Measurements from ENCODE around the gene TBX18.

The TBX18 gene

DNA sequence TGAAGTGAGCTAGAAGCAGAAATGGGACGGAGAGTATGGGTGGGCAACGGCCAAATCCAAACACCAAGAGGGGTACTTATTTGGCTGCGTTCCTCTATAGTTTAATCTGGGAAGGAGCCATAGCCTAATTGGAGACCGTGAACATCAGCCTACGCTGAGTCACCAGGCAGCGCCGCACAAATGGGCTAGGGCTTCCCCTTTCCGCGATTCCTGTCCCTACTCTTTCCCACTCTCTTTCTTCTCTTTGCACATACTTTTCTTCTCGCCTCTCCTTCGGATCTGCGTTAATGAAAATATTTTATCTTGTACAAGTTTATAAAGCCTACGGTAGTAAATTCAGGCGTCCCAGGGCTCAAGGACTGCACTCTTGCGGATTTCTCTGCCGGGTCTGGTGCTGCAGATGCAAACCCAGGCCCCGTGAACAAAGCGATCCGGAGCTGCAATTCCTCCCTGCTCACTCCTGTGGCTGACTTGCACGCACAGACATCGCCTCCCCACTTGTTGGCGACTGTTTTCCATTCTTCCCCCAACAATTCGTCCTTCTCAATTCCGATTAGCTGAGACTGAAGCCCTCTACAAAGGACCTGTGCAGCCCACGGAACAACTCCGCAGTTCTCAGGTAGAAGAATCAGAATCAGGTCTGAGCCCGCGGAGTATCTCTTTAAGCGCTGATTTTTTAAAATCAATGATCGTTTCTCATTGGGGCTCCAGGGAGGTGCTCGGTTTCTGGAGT, 4.2 kb upstream of the TBX18 start:
- H3K4me3 ChIP-seq (ENCODE audit: low read length), result no peak overlapping the region
- no peak for TF ChIP-seq ZNF274 (IDR thresholded peaks at IDR 0.05; ENCODE audit: low read depth, low read length)

DNA sequence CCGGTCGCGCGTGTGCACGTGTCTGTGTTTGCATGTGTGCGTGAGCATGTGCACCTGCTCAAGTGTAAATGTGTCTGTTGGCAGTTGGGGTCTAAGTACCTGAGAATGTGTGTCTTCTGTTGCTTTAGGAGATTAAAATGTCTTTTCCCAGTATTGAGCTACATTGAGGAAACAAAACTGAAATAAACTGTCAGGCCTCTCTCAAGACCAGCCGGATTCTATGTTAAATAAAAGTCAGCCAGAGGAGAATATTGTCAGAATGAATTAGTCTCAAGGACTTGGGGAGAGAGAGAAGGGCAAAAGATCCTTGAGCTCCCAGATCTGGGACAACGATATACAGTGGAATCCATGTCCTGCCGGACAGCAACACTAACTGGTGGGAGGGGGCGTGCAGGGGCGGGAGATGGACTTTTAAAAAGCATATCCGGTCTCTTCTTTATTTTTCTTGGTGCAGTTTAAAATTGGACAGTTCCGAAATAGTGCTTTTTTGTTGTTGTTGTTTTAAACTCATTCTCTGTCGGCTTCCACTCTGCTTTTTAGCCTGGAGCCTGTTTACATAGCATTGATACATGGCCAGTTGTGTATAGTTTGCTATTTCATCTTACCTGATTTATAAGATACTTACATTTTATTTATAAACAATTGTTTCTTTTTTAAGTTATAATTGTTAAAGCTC, 3.3 kb upstream of the TBX18 start:
- no peak overlapping the region for H3K4me3 ChIP-seq (ENCODE audit: low read length)
- no peak for TF ChIP-seq ZNF274 (IDR thresholded peaks at IDR 0.05; ENCODE audit: low read depth, low read length)

DNA sequence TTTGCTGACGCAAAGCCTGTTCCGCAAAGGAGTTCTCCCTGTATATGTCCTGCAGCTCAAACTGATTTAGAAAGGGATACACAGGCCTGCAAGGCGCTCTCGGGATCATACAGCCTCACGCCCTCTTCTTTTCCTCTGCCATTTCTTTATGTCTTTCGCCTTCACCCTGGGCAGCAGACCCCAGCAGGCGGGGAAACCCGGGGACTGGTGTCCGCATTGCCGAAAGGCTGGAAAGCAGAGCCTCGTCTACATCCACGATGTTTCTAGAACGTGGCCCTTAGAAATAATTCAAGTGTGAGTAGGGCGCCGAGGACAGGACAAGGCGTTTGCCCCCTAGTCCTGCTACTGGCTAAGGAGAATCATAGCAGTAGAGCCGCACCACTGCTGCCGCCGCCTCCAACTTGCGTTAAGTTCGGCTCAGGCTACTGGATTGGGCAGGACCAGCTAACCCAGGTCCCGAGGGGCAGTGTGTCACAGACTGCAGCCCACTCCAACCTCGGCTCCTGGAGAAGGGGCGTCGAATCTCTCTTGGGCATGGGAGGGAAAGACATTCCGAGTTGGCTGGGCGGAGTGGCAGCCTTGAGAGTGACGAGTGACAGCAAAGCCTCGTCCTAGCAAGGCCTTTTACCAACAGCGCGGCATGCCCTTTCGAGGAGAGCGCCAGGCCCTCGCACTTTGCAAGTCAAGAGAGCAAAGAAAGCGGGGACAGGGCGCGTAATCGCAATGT, 2.6 kb upstream of the TBX18 start:
- H3K4me3 ChIP-seq (ENCODE audit: low read length), result no peak overlapping the region

DNA sequence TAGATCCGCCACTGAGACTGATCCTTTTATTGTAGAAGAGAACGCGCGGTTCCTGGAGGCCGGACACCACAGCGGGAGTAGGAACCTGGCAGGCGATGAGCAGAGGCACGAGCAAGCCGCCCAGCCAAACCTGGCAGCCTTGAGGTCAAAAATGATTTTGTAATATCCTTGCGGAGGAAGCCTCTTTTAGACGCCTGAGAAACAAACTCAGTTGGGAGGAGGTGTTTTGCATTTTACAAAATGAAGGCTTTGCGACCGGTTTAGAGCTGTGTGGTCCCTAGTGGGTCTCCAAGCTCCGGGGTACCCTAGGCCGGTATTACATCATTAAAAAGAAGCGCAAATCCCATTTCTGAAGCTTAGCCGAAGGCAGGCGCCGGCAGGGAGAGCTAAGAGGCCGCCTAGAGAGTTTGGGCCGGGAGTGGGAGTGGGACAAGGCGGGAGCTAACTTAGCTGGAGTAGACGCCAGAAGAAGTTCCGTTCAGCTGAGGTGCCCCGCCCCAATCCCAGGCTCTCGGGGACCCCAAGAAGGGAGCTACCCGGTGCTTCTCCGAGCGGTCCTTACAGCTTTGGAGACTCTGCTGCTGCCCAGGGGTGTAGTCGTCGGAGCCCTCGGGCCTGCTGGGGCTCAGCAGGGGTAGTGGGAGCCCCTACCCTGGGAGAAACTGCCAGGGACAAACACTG, 1.9 kb upstream of the TBX18 start:
- no peak for TF ChIP-seq ZNF274 (IDR thresholded peaks at IDR 0.05; ENCODE audit: low read depth, low read length)
- H3K4me3 ChIP-seq (ENCODE audit: low read length), result no peak overlapping the region

More for the DNA sequence above, 2.6 kb upstream of the TBX18 start:
- TF ChIP-seq ZNF274 (IDR thresholded peaks at IDR 0.05; ENCODE audit: low read depth, low read length), result no peak

DNA sequence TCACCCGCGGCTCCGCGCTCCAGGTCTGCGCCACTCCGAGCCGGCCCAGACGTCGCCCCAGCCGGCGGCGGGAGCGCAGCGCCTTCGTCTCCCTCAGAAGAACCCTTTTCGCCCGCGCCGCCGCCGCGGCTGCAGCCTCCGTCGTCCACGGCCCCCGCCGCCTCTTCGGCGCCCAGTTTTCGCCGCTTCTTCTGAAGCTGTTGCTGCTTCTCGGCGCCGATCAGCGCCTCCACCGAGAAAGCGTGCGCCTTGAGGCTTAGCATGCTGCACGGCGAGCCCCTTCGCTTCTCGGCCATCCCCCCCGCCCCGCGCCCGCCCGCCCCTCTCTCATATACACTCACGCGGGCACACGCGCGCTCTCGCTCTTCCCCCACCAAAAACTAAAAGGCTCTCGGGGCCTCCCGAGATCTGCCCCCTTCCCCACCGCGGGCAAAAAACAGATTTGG, 489 bp downstream of the TBX18 start:
- no peak for TF ChIP-seq ZNF274 (IDR thresholded peaks at IDR 0.05; ENCODE audit: low read depth, low read length)
- peak overlapping the region; percentile 41 for H3K4me3 ChIP-seq (ENCODE audit: low read length)

DNA sequence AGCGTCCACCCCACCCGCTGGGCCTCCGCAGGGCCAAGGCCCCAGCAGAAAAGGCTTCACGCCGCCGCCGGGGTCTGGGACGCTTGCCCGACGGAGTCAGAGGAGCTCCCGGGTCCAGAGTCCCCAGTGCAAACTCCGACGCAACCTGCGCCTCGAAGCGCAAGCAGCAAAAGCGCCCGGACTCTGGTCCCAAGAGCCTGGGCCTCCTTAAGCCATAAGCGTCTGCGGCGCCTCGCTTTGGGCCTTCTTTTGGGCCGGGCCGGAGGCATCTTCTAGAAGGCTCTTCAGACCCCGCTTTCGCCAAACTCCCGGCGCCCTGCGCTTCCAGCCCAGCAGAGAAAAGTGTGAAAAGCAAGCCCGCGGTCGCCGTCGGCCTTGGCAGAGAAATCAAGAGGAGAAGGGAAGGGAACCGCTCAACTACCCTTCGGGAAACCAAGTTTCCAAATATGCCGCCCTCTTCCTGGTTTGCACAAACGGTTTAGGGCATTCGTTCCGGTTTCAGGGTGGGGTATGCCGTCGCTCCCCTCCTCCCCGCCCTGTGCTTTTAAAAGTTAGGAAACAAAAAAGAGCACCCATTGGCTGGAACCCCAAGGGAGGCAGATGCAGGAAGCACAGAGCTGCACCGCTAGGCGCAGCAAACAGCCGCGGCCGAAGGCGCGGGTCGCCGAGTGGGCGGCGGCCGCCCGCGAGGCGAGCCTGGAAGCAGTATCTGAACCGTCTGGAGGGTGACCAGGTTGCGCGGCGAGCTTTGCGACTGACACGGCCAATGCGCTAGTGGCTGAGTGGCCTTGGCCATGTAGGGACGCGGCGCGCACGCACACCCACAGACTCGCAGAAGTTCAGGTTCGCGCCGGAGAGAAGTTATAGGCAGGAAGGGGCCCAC, 1.2 kb downstream of the TBX18 start:
- no peak for TF ChIP-seq ZNF274 (IDR thresholded peaks at IDR 0.05; ENCODE audit: low read depth, low read length)
- peak overlapping the region; percentile 41 for H3K4me3 ChIP-seq (ENCODE audit: low read length)

DNA sequence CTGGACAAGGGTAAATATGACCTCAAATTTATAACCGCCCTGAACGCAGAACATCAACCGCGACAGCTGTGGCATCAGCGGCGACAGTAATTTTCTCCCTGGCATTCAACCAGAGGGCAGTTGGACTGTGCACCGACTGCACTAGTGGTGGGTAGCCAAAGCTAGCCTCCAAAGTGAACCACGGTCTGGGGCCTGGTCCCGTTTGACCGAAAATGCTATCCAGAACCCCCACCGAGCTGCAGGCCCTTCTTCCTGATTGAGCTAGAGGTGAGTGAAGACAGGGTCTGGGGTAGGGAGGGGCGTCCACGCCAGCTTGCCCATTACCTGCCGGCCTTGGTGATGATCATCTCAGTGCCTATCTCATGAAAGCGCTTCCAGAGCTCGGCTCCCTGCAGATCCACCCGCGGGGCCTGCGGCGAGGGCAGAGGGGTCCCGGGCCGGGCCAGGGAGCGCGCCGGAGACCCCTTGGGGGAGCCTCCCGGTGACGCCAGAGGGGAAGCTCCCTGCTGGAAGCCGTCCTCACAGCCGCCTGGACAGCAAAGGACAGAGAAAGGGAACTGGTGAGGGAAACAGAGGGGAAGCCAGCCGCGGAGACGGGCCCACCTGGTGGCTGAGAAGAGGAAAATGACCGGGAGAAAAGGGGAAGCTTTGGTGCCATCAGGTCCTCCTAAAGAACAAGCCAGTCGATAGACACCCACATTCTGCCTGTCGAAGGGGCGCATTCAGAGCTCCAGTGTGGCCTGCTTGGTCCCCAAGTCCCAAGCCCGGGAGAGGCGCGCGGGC, 2.0 kb downstream of the TBX18 start:
- peak overlapping the region; percentile 24; the same call in 1 of the 2 replicates for H3K4me3 ChIP-seq (ENCODE audit: low read length)
- TF ChIP-seq ZNF274 (IDR thresholded peaks at IDR 0.05; ENCODE audit: low read depth, low read length), result no peak

DNA sequence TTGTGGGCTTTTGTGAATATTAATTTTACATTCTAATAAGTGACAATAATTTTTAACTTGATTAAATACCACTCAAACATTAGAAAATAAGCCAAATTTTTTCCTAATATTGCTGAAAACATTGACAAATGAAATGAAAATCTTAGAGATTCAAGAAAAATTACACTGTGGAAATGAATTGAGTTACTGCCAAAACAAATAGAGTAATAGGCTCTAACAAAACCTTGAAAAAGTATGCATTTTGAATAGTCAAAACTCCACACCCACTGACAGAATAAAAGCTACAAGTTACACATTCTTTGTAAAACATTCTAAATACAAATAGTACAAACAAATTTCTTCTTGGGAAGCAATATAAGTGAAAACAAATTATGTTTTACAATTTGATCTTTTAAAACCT, 5.9 kb downstream of the TBX18 start:
- no peak overlapping the region for H3K4me3 ChIP-seq (ENCODE audit: low read length)
- no peak for TF ChIP-seq ZNF274 (IDR thresholded peaks at IDR 0.05; ENCODE audit: low read depth, low read length)

DNA sequence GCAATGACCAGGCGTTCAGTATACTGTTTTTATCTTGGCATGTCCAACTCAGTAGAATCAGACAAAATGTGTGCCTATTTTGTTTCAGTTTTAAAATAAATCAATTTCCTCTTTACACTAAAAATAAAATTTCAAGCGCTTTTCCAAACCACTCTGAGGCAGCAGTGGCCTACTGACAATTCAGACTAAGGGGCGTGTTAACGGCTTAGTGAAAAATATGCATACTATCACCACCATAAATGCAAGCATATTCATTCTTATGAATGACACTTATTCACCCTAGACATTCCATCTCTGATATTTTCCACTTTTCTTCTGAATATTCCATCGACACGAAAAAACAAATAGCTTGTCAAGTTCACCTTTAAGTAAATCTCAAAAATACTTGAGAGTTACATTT, 7.5 kb downstream of the TBX18 start:
- no peak overlapping the region for H3K4me3 ChIP-seq (ENCODE audit: low read length)
- TF ChIP-seq ZNF274 (IDR thresholded peaks at IDR 0.05; ENCODE audit: low read depth, low read length), result no peak

DNA sequence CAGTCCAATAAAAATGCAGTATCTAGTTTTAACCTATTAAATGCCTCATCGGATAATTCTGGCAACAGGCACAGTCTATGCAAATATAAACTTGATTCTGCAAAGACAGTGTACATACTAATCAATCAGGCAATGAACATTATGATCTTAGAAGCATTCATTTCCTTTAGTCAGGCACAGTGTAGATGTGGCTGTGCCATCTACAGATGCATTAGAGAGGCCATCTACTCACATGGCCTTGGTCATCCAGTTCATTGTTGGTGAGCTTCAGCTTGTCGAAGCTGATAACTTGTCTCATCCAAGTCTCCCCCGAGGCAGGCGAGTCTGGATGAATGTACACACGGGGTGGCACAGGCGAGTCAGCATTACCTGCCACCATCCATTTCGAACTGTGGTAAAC, 7.9 kb downstream of the TBX18 start:
- no peak for TF ChIP-seq ZNF274 (IDR thresholded peaks at IDR 0.05; ENCODE audit: low read depth, low read length)

DNA sequence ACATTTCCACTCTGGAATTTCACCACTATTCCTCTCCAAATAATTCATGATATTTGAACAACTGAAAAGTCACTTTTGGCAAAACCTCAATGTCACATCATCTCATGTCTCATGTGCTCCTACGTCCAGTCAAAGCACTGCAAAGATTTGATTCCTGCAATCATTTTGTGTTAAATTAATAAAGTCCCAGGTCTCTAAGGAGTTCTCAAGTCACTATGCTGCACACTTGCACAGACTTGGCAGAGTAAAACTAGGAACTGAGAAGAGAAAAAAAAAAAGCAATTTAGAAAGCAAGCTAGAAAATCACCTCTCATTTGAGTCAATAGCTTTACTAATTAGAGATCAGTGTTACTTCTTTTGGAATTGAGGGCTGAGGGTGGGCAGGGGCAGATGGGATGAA, 11.2 kb downstream of the TBX18 start:
- TF ChIP-seq ZNF274 (IDR thresholded peaks at IDR 0.05; ENCODE audit: low read depth, low read length), result no peak

More for the DNA sequence above, 7.9 kb downstream of the TBX18 start:
- H3K4me3 ChIP-seq (ENCODE audit: low read length), result no peak overlapping the region

DNA sequence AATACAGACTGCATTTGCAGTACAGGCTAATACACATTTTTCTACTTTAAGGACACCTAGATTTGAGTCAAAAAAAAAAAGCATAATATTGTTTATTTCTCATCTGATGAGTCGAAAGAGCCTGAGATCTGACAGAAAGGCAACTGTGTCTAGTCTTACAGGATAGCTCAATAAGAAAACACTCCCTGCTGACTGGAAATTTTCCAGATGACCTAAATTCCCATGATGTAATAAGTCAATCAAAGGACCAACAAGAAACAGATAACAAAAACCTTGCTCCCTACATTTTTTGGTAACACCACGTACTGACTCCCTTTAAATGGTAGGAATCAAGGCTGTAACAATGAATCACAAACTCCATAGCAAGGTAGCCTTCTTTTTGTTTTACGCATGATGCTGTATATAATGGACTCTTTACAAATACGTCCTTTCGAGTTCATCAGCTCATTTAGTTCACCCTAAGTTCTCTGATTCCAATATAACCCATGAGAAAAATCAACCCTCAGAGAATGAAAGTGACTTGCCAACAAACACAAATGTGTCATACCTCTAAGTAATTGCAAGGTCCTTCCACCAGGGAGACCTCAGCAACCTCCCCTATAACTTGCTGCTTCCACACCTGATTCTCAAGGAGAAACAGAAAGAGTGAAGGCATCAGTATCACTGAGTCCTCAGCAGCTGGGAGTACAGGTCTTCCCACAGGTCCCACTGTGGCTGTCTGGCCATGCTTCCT, 12.1 kb downstream of the TBX18 start:
- no peak overlapping the region for H3K4me3 ChIP-seq (ENCODE audit: low read length)
- TF ChIP-seq ZNF274 (IDR thresholded peaks at IDR 0.05; ENCODE audit: low read depth, low read length), result no peak

More for the DNA sequence above, 11.2 kb downstream of the TBX18 start:
- no peak overlapping the region for H3K4me3 ChIP-seq (ENCODE audit: low read length)

Data from GM08714 (cell line).